KMS-11 (cell line): ENCODE data around the gene ASB10.

Experiments used
- H2AFZ ChIP-seq: fragments of 200-600 bp; sonication (generic); 2 replicates; pipeline ENCODE4 v1.6.1; 2016; ENCODE audit warnings: antibody characterized with exemption, mixed run types, low read depth
- H3K27ac ChIP-seq: fragments of 200-600 bp; sonication (generic); 2 replicates; pipeline ENCODE4 v1.6.1; 2016; ENCODE audit warnings: mild to moderate bottlenecking, mixed run types
- H3K27me3 ChIP-seq: fragments of 200-600 bp; sonication (generic); 2 replicates; pipeline ENCODE4 v1.6.1; 2017; ENCODE audit warnings: mild to moderate bottlenecking, low read depth, mixed run types, moderate library complexity; ENCODE audit not compliant: insufficient read depth
- H3K36me3 ChIP-seq: fragments of 200-600 bp; sonication (generic); 2 replicates; pipeline ENCODE4 v1.6.1; 2017; ENCODE audit warnings: mild to moderate bottlenecking, mixed run types; ENCODE audit not compliant: insufficient read depth
- H3K4me1 ChIP-seq: fragments of 200-600 bp; sonication (generic); 2 replicates; pipeline ENCODE4 v1.6.1; 2016; ENCODE audit warnings: mild to moderate bottlenecking, low read depth, mixed run types; ENCODE audit not compliant: poor library complexity, severe bottlenecking
- H3K4me2 ChIP-seq: fragments of 200-600 bp; sonication (generic); 2 replicates; pipeline ENCODE4 v1.7.0; 2016; ENCODE audit warnings: mild to moderate bottlenecking, mixed run types
- H3K4me3 ChIP-seq: fragments of 200-600 bp; sonication (generic); IDR thresholded peaks from 2 replicates; pipeline ENCODE4 v1.6.1; 2017; ENCODE audit warnings: low read depth, low read length, mixed read lengths; ENCODE audit not compliant: insufficient read depth
- H3K79me2 ChIP-seq: fragments of 200-600 bp; sonication (generic); 2 replicates; pipeline ENCODE4 v1.6.1; 2016; ENCODE audit warnings: low read depth, mixed run types; ENCODE audit not compliant: insufficient read depth
- H3K9ac ChIP-seq: fragments of 200-600 bp; sonication (generic); 2 replicates; pipeline ENCODE4 v1.6.1; 2016; ENCODE audit warnings: mild to moderate bottlenecking, mixed run types
- H4K20me1 ChIP-seq: fragments of 200-600 bp; sonication (generic); 2 replicates; pipeline ENCODE4 v1.6.1; 2016; ENCODE audit warnings: mild to moderate bottlenecking, mixed run types; ENCODE audit not compliant: insufficient read depth
- TF ChIP-seq, protein P1 (sequence below): fragments of 200-600 bp; sonication (generic); conservative IDR thresholded peaks from 2 replicates; pipeline ENCODE4 v1.6.1; 2017; ENCODE audit warnings: low read depth, mild to moderate bottlenecking, antibody characterized with exemption, low read length, moderate library complexity, mixed read lengths

Gene ASB10

DNA sequence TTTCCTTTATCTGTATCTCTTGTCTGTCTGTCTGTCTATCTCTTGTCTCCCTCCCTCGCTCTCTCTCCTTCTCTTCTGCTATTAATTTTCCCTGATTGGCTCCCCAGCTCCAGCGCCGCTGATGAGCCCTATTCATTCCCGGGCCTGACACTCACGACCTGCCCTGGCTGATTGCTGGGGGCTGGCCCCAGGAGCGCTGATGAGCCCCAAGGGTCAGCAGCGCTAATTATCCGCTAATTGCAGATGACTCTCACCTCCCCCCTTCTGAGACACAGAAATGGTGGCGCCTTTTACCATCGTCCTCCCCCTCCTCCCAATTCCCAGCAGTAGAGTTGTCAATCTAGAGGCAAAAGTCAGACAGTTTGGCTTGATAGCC is 18.3 kb downstream of the ASB10 start:
- Histone ChIP-seq H3K4me2 (peak overlapping the region; percentile 44; the same call in 1 of the 2 replicates), H3K36me3 (no peaks in the 10 kb centered on the region)

DNA sequence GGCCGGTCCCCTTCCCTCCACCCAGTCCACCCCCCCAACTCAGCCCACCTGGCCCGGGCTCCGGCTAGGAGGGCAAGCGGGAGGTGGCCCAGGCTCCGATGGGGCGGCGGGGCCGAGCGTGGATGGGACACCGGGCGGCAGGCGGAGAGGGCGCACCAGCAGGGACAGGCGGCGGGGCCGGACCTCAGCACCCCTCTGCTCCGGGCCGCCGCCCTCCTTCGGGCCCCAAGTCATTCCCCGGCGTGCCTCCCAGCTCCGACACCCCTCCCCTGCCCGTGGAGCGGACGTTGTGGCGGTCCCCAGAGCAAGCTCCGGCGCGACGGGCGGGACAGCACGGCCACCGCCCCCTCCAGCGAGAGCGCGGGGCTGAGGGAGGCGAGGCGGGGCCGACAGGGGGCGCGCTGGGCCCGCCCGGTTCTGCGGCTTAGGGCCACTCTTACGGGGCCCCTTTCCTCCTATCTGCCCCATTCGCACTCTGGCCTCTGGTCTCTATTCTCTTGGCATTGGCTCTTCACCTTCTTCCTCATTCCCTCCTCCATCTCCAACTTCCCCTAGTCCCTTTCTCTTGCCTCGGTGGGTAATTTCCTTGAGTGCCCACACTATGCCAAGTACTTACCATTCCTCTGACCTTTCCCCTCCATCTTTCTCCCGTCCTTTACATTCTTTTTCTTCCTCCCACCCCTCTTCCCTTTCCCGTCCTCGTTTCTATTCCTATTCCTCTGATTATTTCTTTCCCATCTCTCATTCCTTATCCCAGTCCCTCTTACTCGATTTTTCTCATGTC is 18.9 kb downstream of the ASB10 start:
- TF ChIP-seq, protein P1, sequence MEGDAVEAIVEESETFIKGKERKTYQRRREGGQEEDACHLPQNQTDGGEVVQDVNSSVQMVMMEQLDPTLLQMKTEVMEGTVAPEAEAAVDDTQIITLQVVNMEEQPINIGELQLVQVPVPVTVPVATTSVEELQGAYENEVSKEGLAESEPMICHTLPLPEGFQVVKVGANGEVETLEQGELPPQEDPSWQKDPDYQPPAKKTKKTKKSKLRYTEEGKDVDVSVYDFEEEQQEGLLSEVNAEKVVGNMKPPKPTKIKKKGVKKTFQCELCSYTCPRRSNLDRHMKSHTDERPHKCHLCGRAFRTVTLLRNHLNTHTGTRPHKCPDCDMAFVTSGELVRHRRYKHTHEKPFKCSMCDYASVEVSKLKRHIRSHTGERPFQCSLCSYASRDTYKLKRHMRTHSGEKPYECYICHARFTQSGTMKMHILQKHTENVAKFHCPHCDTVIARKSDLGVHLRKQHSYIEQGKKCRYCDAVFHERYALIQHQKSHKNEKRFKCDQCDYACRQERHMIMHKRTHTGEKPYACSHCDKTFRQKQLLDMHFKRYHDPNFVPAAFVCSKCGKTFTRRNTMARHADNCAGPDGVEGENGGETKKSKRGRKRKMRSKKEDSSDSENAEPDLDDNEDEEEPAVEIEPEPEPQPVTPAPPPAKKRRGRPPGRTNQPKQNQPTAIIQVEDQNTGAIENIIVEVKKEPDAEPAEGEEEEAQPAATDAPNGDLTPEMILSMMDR = peak; percentile 83
- Histone ChIP-seq H3K36me3 (no peaks in the 10 kb centered on the region), H2AFZ (peak overlapping the region; percentile 62; the same call in 1 of the 2 replicates), H3K27me3 (peaks cover 50% of the 10 kb centered on the region), H3K4me3 (no peak overlapping the region), H3K9ac (no peak overlapping the region), H3K79me2 (no peaks in the 10 kb centered on the region), H3K4me1 (peaks cover 3% of the 10 kb centered on the region), H4K20me1 (no peaks in the 10 kb centered on the region), H3K27ac (no peak overlapping the region), H3K4me2 (peak overlapping the region; percentile 44)

More for the DNA sequence above, 18.3 kb downstream of the ASB10 start:
- Histone ChIP-seq H3K27me3 (peaks cover 50% of the 10 kb centered on the region), H3K27ac (no peak overlapping the region), H2AFZ (no peak overlapping the region), H3K4me3 (no peak overlapping the region), H3K79me2 (no peaks in the 10 kb centered on the region), H3K9ac (no peak overlapping the region), H3K4me1 (peaks cover 3% of the 10 kb centered on the region), H4K20me1 (no peaks in the 10 kb centered on the region)
- TF ChIP-seq, protein P1 = no peak

DNA sequence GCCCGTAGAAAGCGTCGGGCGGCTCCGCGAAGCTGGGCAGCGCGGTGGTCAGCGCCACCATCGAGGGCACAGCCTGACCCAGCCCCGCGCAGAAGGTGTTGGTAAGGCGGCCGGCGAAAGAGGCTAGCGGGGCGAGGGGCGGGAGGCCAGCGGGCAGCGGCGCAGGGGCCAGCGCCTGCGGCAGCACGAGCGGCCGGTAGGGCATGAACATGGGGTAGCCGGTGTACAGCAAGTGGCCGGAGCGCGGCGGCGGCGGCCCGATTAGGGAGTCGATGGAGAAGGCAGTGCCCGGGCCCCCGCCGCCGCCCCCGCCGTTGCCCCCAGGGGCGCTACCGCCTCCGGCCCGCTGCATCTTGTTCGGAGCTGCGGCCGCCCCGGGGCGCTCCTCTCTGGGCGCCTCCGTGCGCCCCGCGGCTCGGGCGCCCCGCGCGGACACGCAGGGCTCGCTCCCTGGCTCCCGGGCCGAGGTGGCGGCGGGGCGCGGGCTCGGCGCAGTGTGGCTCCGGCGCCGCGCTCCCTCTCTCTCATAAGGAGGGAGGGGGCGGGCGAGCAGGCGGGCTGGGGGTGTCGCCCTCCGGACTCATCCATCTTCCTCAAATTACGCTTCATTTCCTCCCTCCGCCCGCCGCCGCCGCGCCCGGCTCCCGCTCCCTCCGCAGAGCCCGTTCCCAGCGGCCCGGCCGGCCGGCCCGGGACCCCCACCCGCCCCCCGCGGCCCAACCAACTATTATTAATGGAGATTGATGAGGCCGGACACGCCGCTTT is 19.7 kb downstream of the ASB10 start, which contains the start of gene GBX1:
Gene GBX1, minus strand, starts transcription at position 498 of the 765 bp plus-strand sequence. Its CDS starts 146 bp downstream, at position 352.
- TF ChIP-seq, protein P1 = no peak
- Histone ChIP-seq H3K4me1 (peaks cover 2% of the 10 kb centered on the region), H3K9ac (no peak within 1 kb of the TSS), H3K27me3 (peaks cover 50% of the 10 kb centered on the region), H2AFZ (peak within 1 kb of the TSS; percentile 62; the same call in 1 of the 2 replicates), H3K27ac (no peak within 1 kb of the TSS), H3K79me2 (no peaks in the 10 kb centered on the region), H3K4me3 (no peak within 1 kb of the TSS), H3K36me3 (no peaks in the 10 kb centered on the region), H3K4me2 (peak within 1 kb of the TSS; percentile 44), H4K20me1 (no peaks in the 10 kb centered on the region)

DNA sequence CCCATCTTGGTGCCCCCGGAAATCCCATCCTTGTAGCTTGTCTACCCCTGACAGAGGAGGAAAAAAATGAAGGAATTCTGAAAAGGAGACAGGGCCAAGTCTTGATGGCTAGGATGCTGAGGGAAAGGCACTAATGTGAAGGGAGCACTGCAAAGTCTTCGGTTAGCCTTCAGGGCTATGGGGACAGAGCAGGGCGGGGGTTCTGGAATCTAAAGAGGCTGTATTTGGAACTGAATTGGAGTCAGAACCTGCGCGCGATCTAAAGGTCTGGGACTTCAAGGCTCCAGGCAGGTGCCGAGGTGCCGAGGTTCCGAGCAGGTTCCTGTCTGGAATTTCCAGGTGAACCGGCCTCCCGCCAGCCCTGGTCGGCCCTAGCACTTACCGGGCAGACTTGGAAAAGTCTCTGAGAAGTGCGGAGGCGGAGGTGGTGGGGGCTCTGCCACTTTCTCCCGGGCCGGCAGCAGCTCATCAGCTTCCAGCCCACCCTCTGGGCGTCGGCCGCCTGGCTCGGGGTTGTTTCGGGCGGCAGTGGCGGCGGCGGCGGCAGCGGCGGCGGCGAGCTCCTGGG is 20.3 kb downstream of the ASB10 start:
- Histone ChIP-seq H4K20me1 (no peaks in the 10 kb centered on the region), H3K27me3 (peaks cover 44% of the 10 kb centered on the region), H3K9ac (no peak overlapping the region), H3K4me1 (no peaks in the 10 kb centered on the region), H2AFZ (no peak overlapping the region), H3K79me2 (no peaks in the 10 kb centered on the region), H3K36me3 (no peaks in the 10 kb centered on the region), H3K27ac (no peak overlapping the region), H3K4me2 (no peak overlapping the region), H3K4me3 (no peak overlapping the region)
- TF ChIP-seq, protein P1 = no peak
